WTC11 (cell line): ENCODE measurements around the gene AGPS. TPM values are rescaled to one million over a fixed set of nuclear protein-coding genes. Genes with fewer than 3 reads are reported as not detected.

ENCODE experiments used
- ATAC-seq: fragments of 200-7000 bp; cut with Tn5 transposase; 2 replicates; pipeline ENCODE4 v1.10.0; 2021; ENCODE audit warnings: mild to moderate bottlenecking, moderate library complexity
- CTCF ChIA-PET: fragments of 300-600 bp; sonication (Branson Sonifier 250); formaldehyde crosslinking; loops from one replicate; lab custom pipeline; 2021; ENCODE audit warnings: antibody characterized with exemption; lab: Charles Lee
- POLR2A ChIA-PET: fragments of 350-600 bp; sonication (Branson Sonifier 250); formaldehyde crosslinking; loops from one replicate; lab custom pipeline; 2021; ENCODE audit warnings: antibody characterized with exemption; lab: Charles Lee
- DNase-seq: peaks from one replicate; pipeline ENCODE4 v3.0.0; 2021; ENCODE audit warnings: low spot score
- H3K27ac Mint-ChIP-seq: 2 replicates; pipeline ENCODE4 v1.8.0; 2021; ENCODE audit warnings: mixed read lengths
- H3K27me3 Mint-ChIP-seq: 2 replicates; pipeline ENCODE4 v1.8.0; 2021; ENCODE audit warnings: low read depth, mild to moderate bottlenecking, moderate library complexity, mixed read lengths
- H3K36me3 Mint-ChIP-seq: 2 replicates; pipeline ENCODE4 v1.8.0; 2021; ENCODE audit warnings: mixed read lengths
- H3K4me1 Mint-ChIP-seq: 2 replicates; pipeline ENCODE4 v1.8.0; 2022; ENCODE audit warnings: mixed read lengths
- H3K4me3 Mint-ChIP-seq: 2 replicates; pipeline ENCODE4 v1.8.0; 2021; ENCODE audit warnings: mild to moderate bottlenecking, moderate library complexity, mixed read lengths
- H3K9me3 Mint-ChIP-seq: 2 replicates; pipeline ENCODE4 v1.8.0; 2021; ENCODE audit warnings: mixed read lengths
- CBFB ChIP-seq: sonication (generic); formaldehyde crosslinking; IDR thresholded peaks from 2 replicates; pipeline ENCODE4 v1.8.1; 2022; ENCODE audit warnings: mild to moderate bottlenecking, low read depth, missing genetic modification reagents
- HMGA2 ChIP-seq: fragments of 250-450 bp; sonication (Bioruptor Pico); IDR thresholded peaks from 2 replicates; pipeline ENCODE4 v1.4.0; 2021; ENCODE audit warnings: mild to moderate bottlenecking, moderate library complexity
- IRF2 ChIP-seq: sonication (generic); formaldehyde crosslinking; IDR thresholded peaks from 2 replicates; pipeline ENCODE4 v1.8.0; 2022; ENCODE audit warnings: low read depth, missing genetic modification reagents, borderline replicate concordance
- NFATC4 ChIP-seq: fragments of 250-450 bp; sonication (Bioruptor Pico); IDR thresholded peaks from 2 replicates; pipeline ENCODE4 v1.9.0; 2021; ENCODE audit warnings: mild to moderate bottlenecking
- NFYB ChIP-seq: sonication (generic); formaldehyde crosslinking; conservative IDR thresholded peaks from 2 replicates; pipeline ENCODE4 v1.8.0; 2022; ENCODE audit warnings: low read depth, missing genetic modification reagents
- NR3C1 ChIP-seq: sonication (generic); formaldehyde crosslinking; conservative IDR thresholded peaks from 2 replicates; pipeline ENCODE4 v1.8.1; 2023; ENCODE audit warnings: low read depth, mild to moderate bottlenecking, missing genetic modification reagents
- SOX15 ChIP-seq: fragments of 250-450 bp; sonication (Bioruptor Pico); IDR thresholded peaks from 2 replicates; pipeline ENCODE4 v1.9.0; 2021; ENCODE audit warnings: mild to moderate bottlenecking
- SP1 ChIP-seq: sonication (generic); formaldehyde crosslinking; conservative IDR thresholded peaks from 2 replicates; pipeline ENCODE4 v1.8.1; 2022; ENCODE audit warnings: missing genetic modification reagents
- TEAD1 ChIP-seq: sonication (generic); formaldehyde crosslinking; IDR thresholded peaks from 2 replicates; pipeline ENCODE4 v1.8.0; 2022; ENCODE audit warnings: mild to moderate bottlenecking, missing genetic modification reagents
- ZNF396 ChIP-seq: fragments of 250-450 bp; sonication (Bioruptor Pico); IDR thresholded peaks from 2 replicates; pipeline ENCODE4 v1.8.0; 2021; ENCODE audit warnings: mild to moderate bottlenecking, moderate library complexity, borderline replicate concordance
- ZNF671 ChIP-seq: fragments of 250-450 bp; sonication (Bioruptor Pico); IDR thresholded peaks from 2 replicates; pipeline ENCODE4 v1.8.0; 2021; ENCODE audit warnings: mild to moderate bottlenecking
- total RNA-seq: library from RNA; stranded (reverse); gene quantifications from 3 replicates; pipeline ENCODE4 v1.2.3, GENCODE V29; 2021
- TF ChIP-seq, protein P1 (sequence below): sonication (generic); formaldehyde crosslinking; IDR thresholded peaks from 2 replicates; pipeline ENCODE4 v1.8.1; 2023; ENCODE audit warnings: mild to moderate bottlenecking, missing genetic modification reagents
- TF ChIP-seq, protein P2 (sequence below): fragments of 250-450 bp; sonication (Bioruptor Pico); IDR thresholded peaks from 2 replicates; pipeline ENCODE4 v1.9.0; 2021; ENCODE audit warnings: moderate library complexity, mild to moderate bottlenecking, inconsistent platforms, borderline replicate concordance
- TF ChIP-seq, protein P3 (sequence below): sonication (generic); formaldehyde crosslinking; conservative IDR thresholded peaks from 2 replicates; pipeline ENCODE4 v1.8.1; 2022; ENCODE audit warnings: mild to moderate bottlenecking, missing genetic modification reagents
- TF ChIP-seq, protein P4 (sequence below): fragments of 250-450 bp; sonication (Bioruptor Pico); IDR thresholded peaks from 2 replicates; pipeline ENCODE4 v1.9.0; 2021; ENCODE audit warnings: mild to moderate bottlenecking, borderline replicate concordance
- TF ChIP-seq, protein P5 (sequence below): sonication (generic); formaldehyde crosslinking; IDR thresholded peaks from 2 replicates; pipeline ENCODE4 v1.8.0; 2022; ENCODE audit warnings: missing genetic modification reagents
- TF ChIP-seq, protein P6 (sequence below): fragments of 200-600 bp; IDR thresholded peaks from 2 replicates; pipeline ENCODE4 v1.8.0; 2022; ENCODE audit warnings: antibody characterized with exemption
- TF ChIP-seq, protein P7 (sequence below): fragments of 250-450 bp; sonication (Bioruptor Pico); IDR thresholded peaks from 2 replicates; pipeline ENCODE4 v1.9.0; 2021; ENCODE audit warnings: mild to moderate bottlenecking

The AGPS gene
- total RNA-seq, 1 experiment from 2014 or later, result 60.8 TPM

DNA sequence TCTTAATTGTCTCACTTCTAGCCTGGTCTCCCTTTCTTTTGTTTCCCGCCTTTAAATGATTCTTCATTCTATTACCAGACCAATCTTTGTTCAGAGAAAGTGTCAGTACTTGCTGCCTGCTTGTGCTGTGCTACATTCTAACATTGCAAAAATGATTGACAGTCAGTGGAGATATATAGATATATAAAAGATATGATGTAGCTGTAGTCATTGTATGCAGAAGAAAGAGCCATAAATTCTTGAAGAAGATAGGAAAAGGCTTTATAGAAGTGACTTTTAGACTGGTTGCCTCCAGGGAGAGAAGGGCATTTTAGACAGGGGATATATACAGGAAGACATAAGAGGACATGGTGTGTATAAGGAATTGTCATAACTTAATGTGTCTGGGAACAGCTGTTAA is 13.6 kb downstream of the AGPS start:
- no peak for TF ChIP-seq ZNF671 (CRISPR knock-in tag)
- TF ChIP-seq, protein P1, sequence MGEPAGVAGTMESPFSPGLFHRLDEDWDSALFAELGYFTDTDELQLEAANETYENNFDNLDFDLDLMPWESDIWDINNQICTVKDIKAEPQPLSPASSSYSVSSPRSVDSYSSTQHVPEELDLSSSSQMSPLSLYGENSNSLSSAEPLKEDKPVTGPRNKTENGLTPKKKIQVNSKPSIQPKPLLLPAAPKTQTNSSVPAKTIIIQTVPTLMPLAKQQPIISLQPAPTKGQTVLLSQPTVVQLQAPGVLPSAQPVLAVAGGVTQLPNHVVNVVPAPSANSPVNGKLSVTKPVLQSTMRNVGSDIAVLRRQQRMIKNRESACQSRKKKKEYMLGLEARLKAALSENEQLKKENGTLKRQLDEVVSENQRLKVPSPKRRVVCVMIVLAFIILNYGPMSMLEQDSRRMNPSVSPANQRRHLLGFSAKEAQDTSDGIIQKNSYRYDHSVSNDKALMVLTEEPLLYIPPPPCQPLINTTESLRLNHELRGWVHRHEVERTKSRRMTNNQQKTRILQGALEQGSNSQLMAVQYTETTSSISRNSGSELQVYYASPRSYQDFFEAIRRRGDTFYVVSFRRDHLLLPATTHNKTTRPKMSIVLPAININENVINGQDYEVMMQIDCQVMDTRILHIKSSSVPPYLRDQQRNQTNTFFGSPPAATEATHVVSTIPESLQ (CRISPR knock-in tag), result no peak
- no peak for TF ChIP-seq SP1 (CRISPR knock-in tag)
- no peak for TF ChIP-seq IRF2 (CRISPR knock-in tag)
- TF ChIP-seq, protein P2, sequence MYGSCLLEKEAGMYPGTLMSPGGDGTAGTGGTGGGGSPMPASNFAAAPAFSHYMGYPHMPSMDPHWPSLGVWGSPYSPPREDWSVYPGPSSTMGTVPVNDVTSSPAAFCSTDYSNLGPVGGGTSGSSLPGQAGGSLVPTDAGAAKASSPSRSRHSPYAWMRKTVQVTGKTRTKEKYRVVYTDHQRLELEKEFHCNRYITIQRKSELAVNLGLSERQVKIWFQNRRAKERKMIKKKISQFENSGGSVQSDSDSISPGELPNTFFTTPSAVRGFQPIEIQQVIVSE (CRISPR knock-in tag), result no peak
- no peak for TF ChIP-seq NFYB
- no peak for TF ChIP-seq HMGA2 (CRISPR knock-in tag)
- TF ChIP-seq SOX15 (CRISPR knock-in tag), result no peak
- no peak for TF ChIP-seq NFATC4 (CRISPR knock-in tag)
- TF ChIP-seq, protein P3, sequence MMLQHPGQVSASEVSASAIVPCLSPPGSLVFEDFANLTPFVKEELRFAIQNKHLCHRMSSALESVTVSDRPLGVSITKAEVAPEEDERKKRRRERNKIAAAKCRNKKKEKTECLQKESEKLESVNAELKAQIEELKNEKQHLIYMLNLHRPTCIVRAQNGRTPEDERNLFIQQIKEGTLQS (CRISPR knock-in tag), result no peak
- no peak for TF ChIP-seq ZNF396 (CRISPR knock-in tag)
- TF ChIP-seq NR3C1 (CRISPR knock-in tag), result no peak
- TF ChIP-seq, protein P4, sequence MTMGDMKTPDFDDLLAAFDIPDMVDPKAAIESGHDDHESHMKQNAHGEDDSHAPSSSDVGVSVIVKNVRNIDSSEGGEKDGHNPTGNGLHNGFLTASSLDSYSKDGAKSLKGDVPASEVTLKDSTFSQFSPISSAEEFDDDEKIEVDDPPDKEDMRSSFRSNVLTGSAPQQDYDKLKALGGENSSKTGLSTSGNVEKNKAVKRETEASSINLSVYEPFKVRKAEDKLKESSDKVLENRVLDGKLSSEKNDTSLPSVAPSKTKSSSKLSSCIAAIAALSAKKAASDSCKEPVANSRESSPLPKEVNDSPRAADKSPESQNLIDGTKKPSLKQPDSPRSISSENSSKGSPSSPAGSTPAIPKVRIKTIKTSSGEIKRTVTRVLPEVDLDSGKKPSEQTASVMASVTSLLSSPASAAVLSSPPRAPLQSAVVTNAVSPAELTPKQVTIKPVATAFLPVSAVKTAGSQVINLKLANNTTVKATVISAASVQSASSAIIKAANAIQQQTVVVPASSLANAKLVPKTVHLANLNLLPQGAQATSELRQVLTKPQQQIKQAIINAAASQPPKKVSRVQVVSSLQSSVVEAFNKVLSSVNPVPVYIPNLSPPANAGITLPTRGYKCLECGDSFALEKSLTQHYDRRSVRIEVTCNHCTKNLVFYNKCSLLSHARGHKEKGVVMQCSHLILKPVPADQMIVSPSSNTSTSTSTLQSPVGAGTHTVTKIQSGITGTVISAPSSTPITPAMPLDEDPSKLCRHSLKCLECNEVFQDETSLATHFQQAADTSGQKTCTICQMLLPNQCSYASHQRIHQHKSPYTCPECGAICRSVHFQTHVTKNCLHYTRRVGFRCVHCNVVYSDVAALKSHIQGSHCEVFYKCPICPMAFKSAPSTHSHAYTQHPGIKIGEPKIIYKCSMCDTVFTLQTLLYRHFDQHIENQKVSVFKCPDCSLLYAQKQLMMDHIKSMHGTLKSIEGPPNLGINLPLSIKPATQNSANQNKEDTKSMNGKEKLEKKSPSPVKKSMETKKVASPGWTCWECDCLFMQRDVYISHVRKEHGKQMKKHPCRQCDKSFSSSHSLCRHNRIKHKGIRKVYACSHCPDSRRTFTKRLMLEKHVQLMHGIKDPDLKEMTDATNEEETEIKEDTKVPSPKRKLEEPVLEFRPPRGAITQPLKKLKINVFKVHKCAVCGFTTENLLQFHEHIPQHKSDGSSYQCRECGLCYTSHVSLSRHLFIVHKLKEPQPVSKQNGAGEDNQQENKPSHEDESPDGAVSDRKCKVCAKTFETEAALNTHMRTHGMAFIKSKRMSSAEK, result no peak
- TF ChIP-seq, protein P5, sequence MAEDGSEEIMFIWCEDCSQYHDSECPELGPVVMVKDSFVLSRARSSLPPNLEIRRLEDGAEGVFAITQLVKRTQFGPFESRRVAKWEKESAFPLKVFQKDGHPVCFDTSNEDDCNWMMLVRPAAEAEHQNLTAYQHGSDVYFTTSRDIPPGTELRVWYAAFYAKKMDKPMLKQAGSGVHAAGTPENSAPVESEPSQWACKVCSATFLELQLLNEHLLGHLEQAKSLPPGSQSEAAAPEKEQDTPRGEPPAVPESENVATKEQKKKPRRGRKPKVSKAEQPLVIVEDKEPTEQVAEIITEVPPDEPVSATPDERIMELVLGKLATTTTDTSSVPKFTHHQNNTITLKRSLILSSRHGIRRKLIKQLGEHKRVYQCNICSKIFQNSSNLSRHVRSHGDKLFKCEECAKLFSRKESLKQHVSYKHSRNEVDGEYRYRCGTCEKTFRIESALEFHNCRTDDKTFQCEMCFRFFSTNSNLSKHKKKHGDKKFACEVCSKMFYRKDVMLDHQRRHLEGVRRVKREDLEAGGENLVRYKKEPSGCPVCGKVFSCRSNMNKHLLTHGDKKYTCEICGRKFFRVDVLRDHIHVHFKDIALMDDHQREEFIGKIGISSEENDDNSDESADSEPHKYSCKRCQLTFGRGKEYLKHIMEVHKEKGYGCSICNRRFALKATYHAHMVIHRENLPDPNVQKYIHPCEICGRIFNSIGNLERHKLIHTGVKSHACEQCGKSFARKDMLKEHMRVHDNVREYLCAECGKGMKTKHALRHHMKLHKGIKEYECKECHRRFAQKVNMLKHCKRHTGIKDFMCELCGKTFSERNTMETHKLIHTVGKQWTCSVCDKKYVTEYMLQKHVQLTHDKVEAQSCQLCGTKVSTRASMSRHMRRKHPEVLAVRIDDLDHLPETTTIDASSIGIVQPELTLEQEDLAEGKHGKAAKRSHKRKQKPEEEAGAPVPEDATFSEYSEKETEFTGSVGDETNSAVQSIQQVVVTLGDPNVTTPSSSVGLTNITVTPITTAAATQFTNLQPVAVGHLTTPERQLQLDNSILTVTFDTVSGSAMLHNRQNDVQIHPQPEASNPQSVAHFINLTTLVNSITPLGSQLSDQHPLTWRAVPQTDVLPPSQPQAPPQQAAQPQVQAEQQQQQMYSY (CRISPR knock-in tag), result no peak
- no peak for TF ChIP-seq CBFB (CRISPR knock-in tag)

DNA sequence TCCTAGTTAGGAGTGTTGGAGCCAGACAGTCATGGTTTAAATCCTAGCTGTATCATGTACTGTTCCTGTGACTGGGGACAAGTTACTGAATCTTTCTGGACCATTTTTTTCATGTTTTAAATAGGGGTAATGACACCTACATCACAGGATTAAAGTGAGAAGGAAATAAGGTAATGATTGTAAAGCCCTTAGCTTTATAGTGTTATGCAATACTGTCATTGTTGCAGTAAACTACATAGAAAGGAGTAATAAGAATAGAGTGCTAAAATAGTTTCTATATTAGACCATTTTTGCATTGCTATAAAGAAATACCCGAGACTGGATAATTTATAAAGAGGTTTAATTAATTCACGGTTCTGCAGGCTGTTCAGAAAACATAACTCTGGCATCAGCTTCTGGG is 14.5 kb downstream of the AGPS start:
- CTCF ChIA-PET, result no interaction called here
- POLR2A ChIA-PET, result no interaction called here
- ATAC-seq, result no peak
- TF ChIP-seq, protein P6, sequence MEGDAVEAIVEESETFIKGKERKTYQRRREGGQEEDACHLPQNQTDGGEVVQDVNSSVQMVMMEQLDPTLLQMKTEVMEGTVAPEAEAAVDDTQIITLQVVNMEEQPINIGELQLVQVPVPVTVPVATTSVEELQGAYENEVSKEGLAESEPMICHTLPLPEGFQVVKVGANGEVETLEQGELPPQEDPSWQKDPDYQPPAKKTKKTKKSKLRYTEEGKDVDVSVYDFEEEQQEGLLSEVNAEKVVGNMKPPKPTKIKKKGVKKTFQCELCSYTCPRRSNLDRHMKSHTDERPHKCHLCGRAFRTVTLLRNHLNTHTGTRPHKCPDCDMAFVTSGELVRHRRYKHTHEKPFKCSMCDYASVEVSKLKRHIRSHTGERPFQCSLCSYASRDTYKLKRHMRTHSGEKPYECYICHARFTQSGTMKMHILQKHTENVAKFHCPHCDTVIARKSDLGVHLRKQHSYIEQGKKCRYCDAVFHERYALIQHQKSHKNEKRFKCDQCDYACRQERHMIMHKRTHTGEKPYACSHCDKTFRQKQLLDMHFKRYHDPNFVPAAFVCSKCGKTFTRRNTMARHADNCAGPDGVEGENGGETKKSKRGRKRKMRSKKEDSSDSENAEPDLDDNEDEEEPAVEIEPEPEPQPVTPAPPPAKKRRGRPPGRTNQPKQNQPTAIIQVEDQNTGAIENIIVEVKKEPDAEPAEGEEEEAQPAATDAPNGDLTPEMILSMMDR, result no peak
- TF ChIP-seq, protein P7, sequence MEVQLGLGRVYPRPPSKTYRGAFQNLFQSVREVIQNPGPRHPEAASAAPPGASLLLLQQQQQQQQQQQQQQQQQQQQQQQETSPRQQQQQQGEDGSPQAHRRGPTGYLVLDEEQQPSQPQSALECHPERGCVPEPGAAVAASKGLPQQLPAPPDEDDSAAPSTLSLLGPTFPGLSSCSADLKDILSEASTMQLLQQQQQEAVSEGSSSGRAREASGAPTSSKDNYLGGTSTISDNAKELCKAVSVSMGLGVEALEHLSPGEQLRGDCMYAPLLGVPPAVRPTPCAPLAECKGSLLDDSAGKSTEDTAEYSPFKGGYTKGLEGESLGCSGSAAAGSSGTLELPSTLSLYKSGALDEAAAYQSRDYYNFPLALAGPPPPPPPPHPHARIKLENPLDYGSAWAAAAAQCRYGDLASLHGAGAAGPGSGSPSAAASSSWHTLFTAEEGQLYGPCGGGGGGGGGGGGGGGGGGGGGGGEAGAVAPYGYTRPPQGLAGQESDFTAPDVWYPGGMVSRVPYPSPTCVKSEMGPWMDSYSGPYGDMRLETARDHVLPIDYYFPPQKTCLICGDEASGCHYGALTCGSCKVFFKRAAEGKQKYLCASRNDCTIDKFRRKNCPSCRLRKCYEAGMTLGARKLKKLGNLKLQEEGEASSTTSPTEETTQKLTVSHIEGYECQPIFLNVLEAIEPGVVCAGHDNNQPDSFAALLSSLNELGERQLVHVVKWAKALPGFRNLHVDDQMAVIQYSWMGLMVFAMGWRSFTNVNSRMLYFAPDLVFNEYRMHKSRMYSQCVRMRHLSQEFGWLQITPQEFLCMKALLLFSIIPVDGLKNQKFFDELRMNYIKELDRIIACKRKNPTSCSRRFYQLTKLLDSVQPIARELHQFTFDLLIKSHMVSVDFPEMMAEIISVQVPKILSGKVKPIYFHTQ (CRISPR knock-in tag), result no peak
- TF ChIP-seq IRF2 (CRISPR knock-in tag) (no peak), TEAD1 (no peak)

More for the DNA sequence above, 13.6 kb downstream of the AGPS start:
- Mint-ChIP-seq H3K27me3 (no peaks in the 10 kb centered on the region), H3K27ac (no peak overlapping the region), H3K4me3 (no peak overlapping the region), H3K4me1 (peaks cover 8% of the 10 kb centered on the region), H3K9me3 (peaks cover 10% of the 10 kb centered on the region), H3K36me3 (peaks cover 10% of the 10 kb centered on the region)
- POLR2A ChIA-PET, result no interaction called here
- ATAC-seq, result no peak
- CTCF ChIA-PET, result interaction anchor here (2.1 kb wide), 1 partner anchor 10 kb away, joined by 9 read pairs; no protein-coding TSS in a partner anchor
- DNase-seq, result no peak

More for the DNA sequence above, 14.5 kb downstream of the AGPS start:
- no peak for DNase-seq
- Mint-ChIP-seq H3K9me3 (peaks cover 10% of the 10 kb centered on the region), H3K36me3 (peaks cover 10% of the 10 kb centered on the region), H3K27me3 (no peaks in the 10 kb centered on the region), H3K27ac (no peak overlapping the region), H3K4me3 (no peak overlapping the region), H3K4me1 (peaks cover 8% of the 10 kb centered on the region)
